Progenitor cell of endocrine pancreas (in vitro differentiated cells): ENCODE measurements around the gene DCUN1D5. TPM values are rescaled to one million over a fixed set of nuclear protein-coding genes. Genes with fewer than 3 reads are reported as not detected.

Experiments used
- DNase-seq: peaks from one replicate; pipeline ENCODE4 v3.0.0; 2021; ENCODE audit warnings: low spot score; ENCODE audit not compliant: unreplicated experiment
- H3K27ac Mint-ChIP-seq: 2 replicates; pipeline ENCODE4 v1.8.0; 2021; ENCODE audit warnings: mild to moderate bottlenecking, moderate library complexity, mixed read lengths
- H3K27me3 Mint-ChIP-seq: 2 replicates; pipeline ENCODE4 v1.8.0; 2021; ENCODE audit warnings: mixed read lengths
- H3K36me3 Mint-ChIP-seq: 2 replicates; pipeline ENCODE4 v1.8.0; 2022; ENCODE audit warnings: mixed read lengths; ENCODE audit not compliant: insufficient read depth
- H3K4me1 Mint-ChIP-seq: 2 replicates; pipeline ENCODE4 v1.8.0; 2021; ENCODE audit warnings: low read depth, mixed read lengths
- H3K4me3 Mint-ChIP-seq: 2 replicates; pipeline ENCODE4 v1.8.0; 2021; ENCODE audit warnings: low read depth, mild to moderate bottlenecking, moderate library complexity, mixed read lengths
- H3K9me3 Mint-ChIP-seq: 2 replicates; pipeline ENCODE4 v1.8.0; 2021; ENCODE audit warnings: low read depth, mixed read lengths
- total RNA-seq: library from RNA; stranded (reverse); gene quantifications from 2 replicates; pipeline ENCODE4 v1.2.1, GENCODE V29; 2021
- TF ChIP-seq, protein P1 (sequence below): fragments of 200-600 bp; sonication (generic); IDR thresholded peaks from one replicate; pipeline ENCODE4 v1.5.0; 2021; ENCODE audit warnings: antibody characterized with exemption, mild to moderate bottlenecking; ENCODE audit not compliant: unreplicated experiment

The DCUN1D5 gene
- total RNA-seq, 1 donor from 2014 or later: 35.9 TPM

GRCh38 chr11:103061656-103062055 is 30.3 kb downstream of the DCUN1D5 start:
- Mint-ChIP-seq H3K27ac (no peak overlapping the region), H3K4me1 (peaks cover 3% of the 10 kb centered on the region), H3K36me3 (peaks cover 16% of the 10 kb centered on the region), H3K9me3 (no peaks in the 10 kb centered on the region), H3K4me3 (no peak overlapping the region), H3K27me3 (no peaks in the 10 kb centered on the region)
- TF ChIP-seq, protein P1, sequence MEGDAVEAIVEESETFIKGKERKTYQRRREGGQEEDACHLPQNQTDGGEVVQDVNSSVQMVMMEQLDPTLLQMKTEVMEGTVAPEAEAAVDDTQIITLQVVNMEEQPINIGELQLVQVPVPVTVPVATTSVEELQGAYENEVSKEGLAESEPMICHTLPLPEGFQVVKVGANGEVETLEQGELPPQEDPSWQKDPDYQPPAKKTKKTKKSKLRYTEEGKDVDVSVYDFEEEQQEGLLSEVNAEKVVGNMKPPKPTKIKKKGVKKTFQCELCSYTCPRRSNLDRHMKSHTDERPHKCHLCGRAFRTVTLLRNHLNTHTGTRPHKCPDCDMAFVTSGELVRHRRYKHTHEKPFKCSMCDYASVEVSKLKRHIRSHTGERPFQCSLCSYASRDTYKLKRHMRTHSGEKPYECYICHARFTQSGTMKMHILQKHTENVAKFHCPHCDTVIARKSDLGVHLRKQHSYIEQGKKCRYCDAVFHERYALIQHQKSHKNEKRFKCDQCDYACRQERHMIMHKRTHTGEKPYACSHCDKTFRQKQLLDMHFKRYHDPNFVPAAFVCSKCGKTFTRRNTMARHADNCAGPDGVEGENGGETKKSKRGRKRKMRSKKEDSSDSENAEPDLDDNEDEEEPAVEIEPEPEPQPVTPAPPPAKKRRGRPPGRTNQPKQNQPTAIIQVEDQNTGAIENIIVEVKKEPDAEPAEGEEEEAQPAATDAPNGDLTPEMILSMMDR: no peak
- DNase-seq: no peak

- Mint-ChIP-seq H3K27me3 (no peaks in the 10 kb centered on the region), H3K4me3 (no peak overlapping the region), H3K27ac (no peak overlapping the region), H3K9me3 (peaks cover 6% of the 10 kb centered on the region), H3K4me1 (peaks cover 2% of the 10 kb centered on the region), H3K36me3 (peaks cover 5% of the 10 kb centered on the region)
- TF ChIP-seq, protein P1: peak; percentile 73
- DNase-seq: no peak
These were observed 36.6 kb downstream of the DCUN1D5 start for GRCh38 chr11:103055221-103055890.

GRCh38 chr11:103053997-103054396 is 38.0 kb downstream of the DCUN1D5 start:
- H3K4me1 Mint-ChIP-seq: peaks cover 2% of the 10 kb centered on the region
- TF ChIP-seq, protein P1: no peak
- H3K27me3 Mint-ChIP-seq: no peaks in the 10 kb centered on the region
- H3K4me3 Mint-ChIP-seq: no peak overlapping the region
- peaks cover 1% of the 10 kb centered on the region for H3K36me3 Mint-ChIP-seq
- H3K9me3 Mint-ChIP-seq: peaks cover 6% of the 10 kb centered on the region
- no peak for DNase-seq
- H3K27ac Mint-ChIP-seq: no peak overlapping the region

- Mint-ChIP-seq H3K4me3 (no peak overlapping the region), H3K27ac (no peak overlapping the region), H3K4me1 (peaks cover 2% of the 10 kb centered on the region), H3K36me3 (peaks cover 1% of the 10 kb centered on the region), H3K27me3 (peaks cover 3% of the 10 kb centered on the region), H3K9me3 (peaks cover 6% of the 10 kb centered on the region)
- no peak for DNase-seq
- TF ChIP-seq, protein P1: no peak
These were observed 40.0 kb downstream of the DCUN1D5 start for GRCh38 chr11:103051981-103052380.

DNA sequence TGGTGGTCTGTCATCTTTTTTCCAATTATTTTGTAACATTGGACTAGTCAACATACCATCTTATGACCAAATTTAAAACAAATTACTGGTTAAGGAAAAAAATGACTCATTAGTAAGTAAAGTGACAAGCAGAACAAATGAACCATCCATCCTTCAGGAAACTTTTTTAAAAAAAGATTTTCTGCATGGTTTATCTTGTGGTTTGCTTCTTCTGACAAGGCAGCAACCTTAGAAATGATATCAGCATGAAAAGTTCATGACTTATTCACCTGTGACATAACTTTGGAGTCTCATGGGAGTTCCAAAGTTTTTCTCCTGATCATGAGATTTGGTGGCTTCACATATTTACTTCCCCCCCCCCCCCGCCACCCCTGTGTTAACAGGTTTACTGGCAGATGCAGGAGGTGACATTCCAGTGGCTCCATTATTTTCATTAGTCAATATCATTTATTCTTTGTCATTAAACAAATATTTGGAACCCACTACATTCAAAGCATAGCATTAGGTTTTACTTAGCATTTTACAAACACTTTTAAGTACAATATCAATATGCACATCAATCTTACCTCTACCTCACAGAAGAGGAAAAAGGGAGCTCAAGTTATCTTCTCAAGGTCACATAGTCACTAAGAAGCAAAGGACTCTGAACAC is 40.7 kb downstream of the DCUN1D5 start:
- peaks cover 1% of the 10 kb centered on the region for H3K36me3 Mint-ChIP-seq
- no peak for DNase-seq
- H3K9me3 Mint-ChIP-seq: peaks cover 6% of the 10 kb centered on the region
- no peak overlapping the region for H3K27ac Mint-ChIP-seq
- no peak overlapping the region for H3K4me3 Mint-ChIP-seq
- H3K4me1 Mint-ChIP-seq: peaks cover 2% of the 10 kb centered on the region
- peaks cover 3% of the 10 kb centered on the region for H3K27me3 Mint-ChIP-seq
- TF ChIP-seq, protein P1: no peak
